Measurements from ENCODE around the gene CBY2. TPM values are rescaled to one million over a fixed set of nuclear protein-coding genes. Genes with fewer than 3 reads are reported as not detected.

CBY2 gene
- total RNA-seq, 1 experiment from 2014 or later = not detected

DNA sequence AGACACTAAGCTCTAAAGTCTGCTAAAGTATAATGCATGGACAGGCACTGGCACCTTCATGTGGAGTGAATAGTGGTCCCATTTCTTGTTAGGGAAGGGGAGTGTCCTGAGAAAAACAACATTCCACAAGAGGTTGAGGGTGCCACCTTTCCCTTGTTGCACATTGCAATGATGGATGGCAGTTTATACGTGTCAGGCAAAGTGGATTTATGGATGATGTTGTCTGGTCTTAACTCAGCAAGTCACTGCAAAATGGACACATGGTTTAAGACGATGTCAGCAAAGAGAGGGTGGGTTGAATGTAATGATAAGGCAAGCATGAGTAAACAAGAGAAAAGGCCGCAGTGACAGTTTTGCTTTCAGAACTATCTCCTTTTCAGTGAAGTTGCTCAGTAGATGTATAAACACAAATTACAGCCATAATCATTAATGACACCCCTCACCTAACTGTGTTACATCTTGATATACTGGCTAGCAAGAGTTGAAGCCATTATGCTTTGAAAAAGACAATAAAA lies 19.6 kb upstream of the CBY2 start:
- RAD21 ChIA-PET (ENCODE audit: low non-redundant PET in 1 of 2, low total read pairs in 2 of 2, uncharacterized antibody in 2 of 2, unreplicated experiment in 2 of 2) = no interaction called here

More for the DNA sequence above, 19.6 kb upstream of the CBY2 start:
- BruUV-seq (replicated peaks) = no TSS peak
- Histone ChIP-seq H3K79me2 (ENCODE audit: insufficient read depth, low read length) (no peaks in the 10 kb centered on the region), H3K27me3 (ENCODE audit: insufficient read depth, low read length) (peaks cover 25% of the 10 kb centered on the region), H4K20me1 (ENCODE audit: insufficient read depth) (no peaks in the 10 kb centered on the region), H3K4me2 (ENCODE audit: low read length) (no peak overlapping the region), H3K4me1 (ENCODE audit: control insufficient read depth in 1 of 2, insufficient read depth in 2 of 2, low read length in 2 of 2) (peaks cover 0 to 7% of the 10 kb centered on the region in 2 experiments; a peak in 2 of 4 replicates), H2AFZ (ENCODE audit: low read depth, low read length, poor library complexity, severe bottlenecking) (no peak overlapping the region), H3K9me2 (ENCODE audit: insufficient read depth) (no peaks in the 10 kb centered on the region), H3K27ac (ENCODE audit: low read depth, low read length) (no peak overlapping the region), H3K9me3 (ENCODE audit: control insufficient read depth in 1 of 2, insufficient read depth in 1 of 2, low read depth in 1 of 2, low read length in 2 of 2) (no peaks in the 10 kb centered on the region), H3K4me3 (replicated peaks in 1 of 2; ENCODE audit: low read depth in 1 of 2, low read length in 2 of 2) (no peak overlapping the region), H3K36me3 (ENCODE audit: control insufficient read depth in 1 of 2, insufficient read depth in 2 of 2, low read length in 2 of 2) (no peaks in the 10 kb centered on the region), H3K9ac (ENCODE audit: low read length) (no peak overlapping the region)
- ChIA-PET POLR2A (no interaction called here), CTCF (no interaction called here)
- intact Hi-C loops (cut with micrococcal nuclease) = no loop called here
- ATAC-seq (no peak), DNase-seq (ENCODE audit: low read depth, low spot score) (no peak)
- no peak for TF ChIP-seq MAX (IDR thresholded peaks at IDR 0.05)
- no peak for TF ChIP-seq JUND (IDR thresholded peaks at IDR 0.05)
- TF ChIP-seq CTCF (IDR thresholded peaks at IDR 0.05 in 2 of 3, conservative IDR thresholded peaks at IDR 0.05 in 1 of 3; ENCODE audit: borderline replicate concordance in 1 of 3, insufficient read depth in 1 of 3, low read depth in 2 of 3, low read length in 2 of 3) = no peak
- no peak for TF ChIP-seq CBX3 (IDR thresholded peaks at IDR 0.05; ENCODE audit: low read depth)
- no peak for TF ChIP-seq TCF7L2 (IDR thresholded peaks at IDR 0.05; ENCODE audit: borderline replicate concordance, extremely low read depth, insufficient read depth, insufficient read length)
- no peak for TF ChIP-seq EGR1 (IDR thresholded peaks at IDR 0.05; ENCODE audit: low read depth)
- TF ChIP-seq FOSL1 (IDR thresholded peaks at IDR 0.05; ENCODE audit: low read depth) = no peak
- no peak for TF ChIP-seq ZBTB33 (IDR thresholded peaks at IDR 0.05; ENCODE audit: extremely low read depth, insufficient replicate concordance, low read length)
- TF ChIP-seq SIN3A (IDR thresholded peaks at IDR 0.05; ENCODE audit: low read depth) = no peak
- TF ChIP-seq, protein P1, sequence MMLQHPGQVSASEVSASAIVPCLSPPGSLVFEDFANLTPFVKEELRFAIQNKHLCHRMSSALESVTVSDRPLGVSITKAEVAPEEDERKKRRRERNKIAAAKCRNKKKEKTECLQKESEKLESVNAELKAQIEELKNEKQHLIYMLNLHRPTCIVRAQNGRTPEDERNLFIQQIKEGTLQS (IDR thresholded peaks at IDR 0.05) = no peak
- no peak for TF ChIP-seq SRF (IDR thresholded peaks at IDR 0.05; ENCODE audit: low read depth)
- no peak for TF ChIP-seq YY1 (IDR thresholded peaks at IDR 0.05; ENCODE audit: extremely low read depth, insufficient replicate concordance, low read depth, low read length)
- no peak for TF ChIP-seq POLR2A (IDR thresholded peaks at IDR 0.05; ENCODE audit: borderline replicate concordance, extremely low read depth, insufficient read depth, insufficient read length)
- no peak for TF ChIP-seq EZH2 (IDR thresholded peaks at IDR 0.05)
- no peak for TF ChIP-seq EZH2phosphoT487 (IDR thresholded peaks at IDR 0.05; ENCODE audit: borderline replicate concordance)
- TF ChIP-seq SP1 (IDR thresholded peaks at IDR 0.05; ENCODE audit: low read depth) = no peak
- no peak for TF ChIP-seq ELF1 (IDR thresholded peaks at IDR 0.05; ENCODE audit: borderline replicate concordance, low read depth)

Measured in HCT116 (cell line).